Endothelial cell (in vitro differentiated cells): ENCODE data around the gene ENO4. TPM values are rescaled to one million over a fixed set of nuclear protein-coding genes. Genes with fewer than 3 reads are reported as not detected.

Source experiments
- DNase-seq: peaks from one replicate; pipeline ENCODE4 v3.0.0; 2021; ENCODE audit warnings: low spot score
- H3K27ac Mint-ChIP-seq: one replicate; pipeline ENCODE4 v1.8.0; 2021; ENCODE audit warnings: mixed read lengths, inconsistent platforms; ENCODE audit not compliant: unreplicated experiment
- H3K27me3 Mint-ChIP-seq: one replicate; pipeline ENCODE4 v1.8.0; 2021; ENCODE audit warnings: mild to moderate bottlenecking, moderate library complexity, mixed read lengths, inconsistent platforms; ENCODE audit not compliant: unreplicated experiment
- H3K36me3 Mint-ChIP-seq: one replicate; pipeline ENCODE4 v1.8.0; 2021; ENCODE audit warnings: mild to moderate bottlenecking, low read depth, mixed read lengths, inconsistent platforms; ENCODE audit not compliant: unreplicated experiment
- H3K4me1 Mint-ChIP-seq: one replicate; pipeline ENCODE4 v1.8.0; 2021; ENCODE audit warnings: mild to moderate bottlenecking, mixed read lengths, inconsistent platforms; ENCODE audit not compliant: unreplicated experiment
- H3K4me3 Mint-ChIP-seq: one replicate; pipeline ENCODE4 v1.8.0; 2021; ENCODE audit warnings: mild to moderate bottlenecking, mixed read lengths, inconsistent platforms; ENCODE audit not compliant: unreplicated experiment
- H3K9me3 Mint-ChIP-seq: one replicate; pipeline ENCODE4 v1.8.0; 2021; ENCODE audit warnings: mixed read lengths, inconsistent platforms; ENCODE audit not compliant: unreplicated experiment
- CTCF ChIP-seq: fragments of 200-600 bp; sonication (generic); IDR thresholded peaks from one replicate; pipeline ENCODE4 v1.5.0; 2021; ENCODE audit warnings: antibody characterized with exemption; ENCODE audit not compliant: unreplicated experiment
- long read RNA-seq: library from polyadenylated mRNA; unstranded; transcript quantifications from one replicate; pipeline ENCODE4 v2.0.0, GENCODE V29; 2020; ENCODE audit not compliant: unreplicated experiment
- total RNA-seq: library from RNA; stranded (reverse); fragmentation: NEBNext Ultra II Directional; extraction: Animal tissue kit (Norgen Biotek cat#: 25700); gene quantifications from one replicate; pipeline ENCODE4 v1.2.1, GENCODE V29; 2021; ENCODE audit not compliant: unreplicated experiment

ENO4 gene
- total RNA-seq = 1.1 TPM
- long read RNA-seq, partial matches to known transcripts = 1 of 2 reads
- long read RNA-seq, other reads (novel, unspliced or antisense) = 1 of 2 reads

GRCh38 chr10:116849248-116850057 is at the start of gene ENO4:
Gene ENO4 (plus strand): TSS chr10:116849499. CDS start chr10:116849567, 68 bp downstream.
- H3K27me3 Mint-ChIP-seq = peaks cover 2% of the 10 kb centered on the region
- peak within 1 kb of the TSS; percentile 92 for H3K4me3 Mint-ChIP-seq
- peak within 1 kb of the TSS; percentile 86 for H3K27ac Mint-ChIP-seq
- peak; percentile 89 for DNase-seq
- no peak for TF ChIP-seq CTCF
- no peaks in the 10 kb centered on the region for H3K9me3 Mint-ChIP-seq
- H3K36me3 Mint-ChIP-seq = no peaks in the 10 kb centered on the region
- H3K4me1 Mint-ChIP-seq = peaks cover 20% of the 10 kb centered on the region

- peaks cover 2% of the 10 kb centered on the region for H3K27me3 Mint-ChIP-seq
- no peak for TF ChIP-seq CTCF
- no peaks in the 10 kb centered on the region for H3K9me3 Mint-ChIP-seq
- peaks cover 3% of the 10 kb centered on the region for H3K4me1 Mint-ChIP-seq
- no peaks in the 10 kb centered on the region for H3K36me3 Mint-ChIP-seq
- H3K27ac Mint-ChIP-seq = no peak overlapping the region
- no peak for DNase-seq
- H3K4me3 Mint-ChIP-seq = no peak overlapping the region
These were observed 48.9 kb upstream of the ENO4 start for GRCh38 chr10:116800286-116800929.

- Mint-ChIP-seq H3K36me3 (no peaks in the 10 kb centered on the region), H3K27ac (no peak overlapping the region), H3K4me3 (no peak overlapping the region), H3K4me1 (peaks cover 4% of the 10 kb centered on the region), H3K27me3 (peaks cover 2% of the 10 kb centered on the region), H3K9me3 (no peaks in the 10 kb centered on the region)
- no peak for TF ChIP-seq CTCF
- no peak for DNase-seq
These were observed 47.6 kb upstream of the ENO4 start for GRCh38 chr10:116801658-116802057.

GRCh38 chr10:116802474-116802873 is 46.8 kb upstream of the ENO4 start:
- Mint-ChIP-seq H3K4me1 (peaks cover 6% of the 10 kb centered on the region), H3K4me3 (no peak overlapping the region), H3K9me3 (no peaks in the 10 kb centered on the region), H3K27ac (no peak overlapping the region), H3K27me3 (peaks cover 2% of the 10 kb centered on the region), H3K36me3 (no peaks in the 10 kb centered on the region)
- no peak for TF ChIP-seq CTCF
- no peak for DNase-seq

GRCh38 chr10:116802876-116803275 is 46.4 kb upstream of the ENO4 start:
- H3K27ac Mint-ChIP-seq = no peak overlapping the region
- H3K4me1 Mint-ChIP-seq = peaks cover 6% of the 10 kb centered on the region
- TF ChIP-seq CTCF = no peak
- H3K9me3 Mint-ChIP-seq = no peaks in the 10 kb centered on the region
- no peak overlapping the region for H3K4me3 Mint-ChIP-seq
- no peak for DNase-seq
- no peaks in the 10 kb centered on the region for H3K36me3 Mint-ChIP-seq
- H3K27me3 Mint-ChIP-seq = peaks cover 2% of the 10 kb centered on the region
